ENCODE data around the gene TAGAP.

TAGAP gene

GRCh38 chr6:159071843-159072769 is 27.3 kb upstream of the TAGAP start:
- DNase-seq (ENCODE audit: low spot score) = no peak

GRCh38 chr6:159068904-159069578 is 24.2 kb upstream of the TAGAP start:
- DNase-seq (ENCODE audit: low spot score) = no peak

- no peak for DNase-seq (ENCODE audit: low spot score)
Observed at GRCh38 chr6:159067334-159067733, 22.5 kb upstream of the TAGAP start.

- DNase-seq (ENCODE audit: low spot score) = no peak
Observed at GRCh38 chr6:159066483-159066882, 21.7 kb upstream of the TAGAP start.

GRCh38 chr6:159065759-159066329 is 21.1 kb upstream of the TAGAP start:
- no peak for DNase-seq (ENCODE audit: low spot score)

- DNase-seq (ENCODE audit: low spot score) = no peak
Observed at GRCh38 chr6:159065091-159065490, 20.3 kb upstream of the TAGAP start.

- no peak for DNase-seq (ENCODE audit: low spot score)
Observed at GRCh38 chr6:159064477-159064876, 19.7 kb upstream of the TAGAP start.

GRCh38 chr6:159063549-159063948 is 18.8 kb upstream of the TAGAP start:
- DNase-seq (ENCODE audit: low spot score) = no peak

- DNase-seq (ENCODE audit: low spot score) = no peak
Observed at GRCh38 chr6:159062976-159063375, 18.2 kb upstream of the TAGAP start.

- no peak for DNase-seq (ENCODE audit: low spot score)
Observed at GRCh38 chr6:159062564-159062945, 17.8 kb upstream of the TAGAP start.

GRCh38 chr6:159061805-159062563 is 17.2 kb upstream of the TAGAP start:
- no peak for DNase-seq (ENCODE audit: low spot score)

- no peak for DNase-seq (ENCODE audit: low spot score)
Observed at GRCh38 chr6:159061146-159061545, 16.4 kb upstream of the TAGAP start.

- DNase-seq (ENCODE audit: low spot score) = no peak
Observed at GRCh38 chr6:159059885-159060506, 15.2 kb upstream of the TAGAP start.

- DNase-seq (ENCODE audit: low spot score) = no peak
Observed at GRCh38 chr6:159059141-159059540, 14.3 kb upstream of the TAGAP start.

GRCh38 chr6:159056899-159057298 is 12.1 kb upstream of the TAGAP start:
- DNase-seq (ENCODE audit: low spot score) = no peak

- DNase-seq (ENCODE audit: low spot score) = no peak
Observed at GRCh38 chr6:159056432-159056831, 11.6 kb upstream of the TAGAP start.

- DNase-seq (ENCODE audit: low spot score) = no peak
Observed at GRCh38 chr6:159056003-159056402, 11.2 kb upstream of the TAGAP start.

- DNase-seq (ENCODE audit: low spot score) = no peak
Observed at GRCh38 chr6:159053781-159054398, 9.1 kb upstream of the TAGAP start.

GRCh38 chr6:159052720-159053119 is 7.9 kb upstream of the TAGAP start:
- no peak for DNase-seq (ENCODE audit: low spot score)

- DNase-seq (ENCODE audit: low spot score) = no peak
Observed at GRCh38 chr6:159047891-159048685, 3.3 kb upstream of the TAGAP start.

All from SK-N-DZ (cell line).